Choroid plexus epithelial cell (primary cell): Measurements from ENCODE around the gene KIN.
A peak's percentile ranks its signal among the peaks of the same experiment; 100 is the strongest.

Experiments
- DNase-seq: peaks from one replicate; pipeline ENCODE4 v3.0.0-alpha.2; 2010; ENCODE audit warnings: low read depth
- H3K4me3 ChIP-seq: 2 replicates; pipeline ENCODE4 v1.5.1; 2011; ENCODE audit warnings: low read depth, mild to moderate bottlenecking, control low read depth, low read length, moderate library complexity
- TF ChIP-seq, protein P1 (sequence below): conservative IDR thresholded peaks from 2 replicates; pipeline ENCODE4 v1.5.1; 2011; ENCODE audit warnings: low read depth, mild to moderate bottlenecking, control low read depth, inconsistent platforms, low read length, moderate library complexity

Gene KIN

GRCh38 chr10:7795605-7796004 lies 7.8 kb upstream of the KIN start:
- TF ChIP-seq, protein P1, sequence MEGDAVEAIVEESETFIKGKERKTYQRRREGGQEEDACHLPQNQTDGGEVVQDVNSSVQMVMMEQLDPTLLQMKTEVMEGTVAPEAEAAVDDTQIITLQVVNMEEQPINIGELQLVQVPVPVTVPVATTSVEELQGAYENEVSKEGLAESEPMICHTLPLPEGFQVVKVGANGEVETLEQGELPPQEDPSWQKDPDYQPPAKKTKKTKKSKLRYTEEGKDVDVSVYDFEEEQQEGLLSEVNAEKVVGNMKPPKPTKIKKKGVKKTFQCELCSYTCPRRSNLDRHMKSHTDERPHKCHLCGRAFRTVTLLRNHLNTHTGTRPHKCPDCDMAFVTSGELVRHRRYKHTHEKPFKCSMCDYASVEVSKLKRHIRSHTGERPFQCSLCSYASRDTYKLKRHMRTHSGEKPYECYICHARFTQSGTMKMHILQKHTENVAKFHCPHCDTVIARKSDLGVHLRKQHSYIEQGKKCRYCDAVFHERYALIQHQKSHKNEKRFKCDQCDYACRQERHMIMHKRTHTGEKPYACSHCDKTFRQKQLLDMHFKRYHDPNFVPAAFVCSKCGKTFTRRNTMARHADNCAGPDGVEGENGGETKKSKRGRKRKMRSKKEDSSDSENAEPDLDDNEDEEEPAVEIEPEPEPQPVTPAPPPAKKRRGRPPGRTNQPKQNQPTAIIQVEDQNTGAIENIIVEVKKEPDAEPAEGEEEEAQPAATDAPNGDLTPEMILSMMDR = no peak
- no peak overlapping the region for H3K4me3 ChIP-seq
- DNase-seq = peak; percentile 70

DNA sequence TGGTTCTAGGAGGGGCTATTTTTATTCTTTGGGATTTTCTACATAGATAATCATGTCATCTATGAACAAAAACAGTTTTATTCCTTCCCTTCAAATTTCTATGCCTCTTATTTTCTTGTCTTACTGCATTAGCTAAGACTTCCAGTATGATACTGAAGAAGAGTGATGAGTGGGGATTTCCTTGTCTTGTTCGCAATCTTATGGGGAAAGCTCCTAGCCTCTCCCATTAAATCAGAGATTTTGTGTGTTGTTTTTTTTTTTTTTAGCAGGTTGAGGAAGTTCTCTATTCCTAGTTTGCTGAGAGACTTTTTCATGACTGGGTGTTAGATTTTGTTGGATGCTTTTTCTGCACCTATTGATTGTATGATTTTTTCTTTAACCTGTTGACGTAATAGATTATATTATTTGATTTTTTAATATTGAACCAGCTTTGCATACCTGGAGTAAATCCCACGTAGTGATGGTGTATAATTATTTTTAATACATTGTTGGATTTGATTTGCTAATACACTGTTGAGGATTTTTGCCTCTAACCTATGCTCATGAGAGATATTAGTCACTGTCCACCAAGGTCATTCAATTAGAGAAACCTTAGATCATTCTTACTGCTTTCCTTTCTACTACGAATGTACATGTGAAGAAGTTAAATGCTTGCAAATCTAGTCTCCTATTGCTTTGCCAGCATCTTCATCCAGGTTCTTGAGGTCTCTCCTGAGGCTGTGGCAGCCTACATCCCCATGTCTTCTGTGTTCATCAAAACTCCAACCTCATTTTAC lies 6.6 kb upstream of the KIN start:
- TF ChIP-seq, protein P1 = no peak
- H3K4me3 ChIP-seq = no peak overlapping the region
- peak; percentile 23 for DNase-seq

GRCh38 chr10:7792541-7792940 lies 4.7 kb upstream of the KIN start:
- no peak for DNase-seq
- H3K4me3 ChIP-seq = no peak overlapping the region
- TF ChIP-seq, protein P1 = no peak

GRCh38 chr10:7789390-7789789 lies 1.6 kb upstream of the KIN start:
- DNase-seq = peak; percentile 32
- TF ChIP-seq, protein P1 = no peak
- H3K4me3 ChIP-seq = peak overlapping the region; percentile 98

DNA sequence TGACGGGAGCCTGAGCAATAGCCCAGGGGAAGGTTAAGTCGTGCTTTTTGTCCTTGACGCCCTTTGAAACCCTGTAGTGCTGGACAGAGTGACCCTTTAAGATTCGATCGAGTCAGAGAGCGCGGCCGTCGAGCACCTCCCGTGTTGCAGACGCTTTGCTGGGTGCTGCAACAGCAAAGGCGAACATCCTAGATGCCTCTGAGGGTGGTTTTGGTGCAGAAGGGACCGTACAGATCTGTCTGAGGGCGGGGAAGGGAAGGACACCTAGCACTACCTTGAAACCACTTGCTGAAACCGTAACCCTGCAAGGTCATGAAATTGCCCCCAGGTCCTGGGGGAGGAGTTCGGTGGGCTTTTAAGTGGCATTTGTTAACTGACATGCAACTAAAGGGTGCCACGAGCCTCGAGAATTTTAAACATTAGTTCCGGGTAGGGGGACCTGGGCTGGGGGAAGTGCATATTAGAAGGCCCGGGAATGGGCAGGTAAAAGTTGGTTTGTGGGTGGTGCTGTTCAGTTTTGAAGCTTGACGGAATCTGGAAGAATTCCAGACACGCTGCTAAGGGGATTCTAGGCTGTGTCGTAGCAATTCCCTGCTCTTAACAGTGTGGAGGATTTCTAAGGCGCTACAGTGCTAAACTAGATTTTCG lies 970 bp upstream of the KIN start:
- TF ChIP-seq, protein P1 = no peak
- peak; percentile 56 for DNase-seq
- peak overlapping the region; percentile 98 for H3K4me3 ChIP-seq

DNA sequence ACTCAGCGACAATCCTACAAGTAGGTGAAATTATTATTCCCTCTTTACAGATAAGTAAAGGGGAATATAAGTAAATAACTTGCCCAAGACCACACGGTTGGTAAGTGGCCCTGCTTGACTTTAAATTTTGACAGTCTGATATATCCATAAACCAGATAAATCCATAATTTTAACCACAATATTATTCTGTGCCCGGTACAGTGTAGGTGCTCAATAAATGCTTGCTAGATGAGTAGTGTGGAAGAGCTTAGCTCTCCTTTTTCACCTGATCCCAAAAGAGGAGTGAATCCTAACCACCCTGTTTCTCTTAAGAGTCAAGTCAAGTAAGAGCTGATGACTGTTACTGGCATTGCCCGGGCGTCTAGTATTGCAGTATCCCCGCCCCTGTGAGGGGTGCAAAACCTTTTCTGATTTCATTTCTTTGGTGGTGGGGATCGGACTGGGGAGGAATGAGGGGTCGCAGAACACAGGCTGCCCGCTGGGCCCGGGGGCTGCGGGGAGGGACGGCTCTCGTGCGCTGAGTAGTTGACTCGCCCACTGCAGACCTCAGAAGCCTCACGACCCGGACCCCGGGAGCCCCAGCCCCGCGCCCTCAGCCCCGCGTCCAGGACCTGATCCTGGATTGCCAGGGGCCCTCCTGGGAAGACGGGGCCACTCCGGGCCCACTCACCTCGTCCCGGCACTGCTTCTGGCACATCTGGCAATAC lies 490 bp downstream of the KIN start:
- DNase-seq = peak; percentile 33
- TF ChIP-seq, protein P1 = no peak

More for the DNA sequence above, 490 bp downstream of the KIN start:
- H3K4me3 ChIP-seq = peak overlapping the region; percentile 98
